Stimulated activated CD4-positive, alpha-beta T cell treated with anti-CD3 and anti-CD28 coated beads, Interleukin-12 subunit alpha, Interleukin-12 subunit beta, amount 100 ng/mL, for 4 hours (primary cell): Measurements from ENCODE around the gene SDC3.

ENCODE experiments used
- DNase-seq: peaks from one replicate; pipeline ENCODE4 v3.0.0-alpha.2; 2020

Gene SDC3

GRCh38 chr1:30927448-30927847, 18.9 kb upstream of the SDC3 start:
- DNase-seq = no peak

GRCh38 chr1:30923597-30923996, 15.0 kb upstream of the SDC3 start:
- no peak for DNase-seq

GRCh38 chr1:30920827-30921226, 12.3 kb upstream of the SDC3 start:
- no peak for DNase-seq

GRCh38 chr1:30919025-30919881, 10.7 kb upstream of the SDC3 start:
- DNase-seq = no peak

GRCh38 chr1:30916296-30916695, 7.7 kb upstream of the SDC3 start:
- DNase-seq = no peak

- DNase-seq = no peak
These were observed 7.1 kb upstream of the SDC3 start for GRCh38 chr1:30915491-30916230.

GRCh38 chr1:30914931-30915330, 6.4 kb upstream of the SDC3 start:
- DNase-seq = no peak

GRCh38 chr1:30914587-30914922, 6.0 kb upstream of the SDC3 start:
- DNase-seq = no peak

- DNase-seq = no peak
These were observed 4.5 kb upstream of the SDC3 start for GRCh38 chr1:30912913-30913652.

- DNase-seq = no peak
These were observed 3.7 kb upstream of the SDC3 start for GRCh38 chr1:30912224-30912623.

GRCh38 chr1:30911059-30911954, 2.7 kb upstream of the SDC3 start:
- DNase-seq = peak; percentile 45

- DNase-seq = no peak
These were observed 959 bp upstream of the SDC3 start for GRCh38 chr1:30909365-30910068.

- no peak for DNase-seq
These were observed 252 bp downstream of the SDC3 start for GRCh38 chr1:30908316-30908695.

- no peak for DNase-seq
These were observed 860 bp downstream of the SDC3 start for GRCh38 chr1:30907481-30908315.

GRCh38 chr1:30906631-30907441, 1.7 kb downstream of the SDC3 start:
- no peak for DNase-seq

- DNase-seq = no peak
These were observed 2.5 kb downstream of the SDC3 start for GRCh38 chr1:30905916-30906620.

- DNase-seq = no peak
These were observed 3.2 kb downstream of the SDC3 start for GRCh38 chr1:30905403-30905802.

GRCh38 chr1:30904962-30905335, 3.6 kb downstream of the SDC3 start:
- DNase-seq = no peak

- no peak for DNase-seq
These were observed 4.2 kb downstream of the SDC3 start for GRCh38 chr1:30904191-30904961.
